ENCODE results near the gene EYS. TPM values are rescaled to one million over a fixed set of nuclear protein-coding genes. Genes with fewer than 3 reads are reported as not detected.

EYS gene
- total RNA-seq, 1 experiment from 2014 or later = not detected

- Histone ChIP-seq H3K14ac (ENCODE audit: insufficient read depth, low read length) (no peak overlapping the region), H3K4me1 (ENCODE audit: insufficient read depth, low read length) (no peaks in the 10 kb centered on the region), H4K8ac (replicated peaks; ENCODE audit: insufficient read length, low read depth, low read length) (no peak overlapping the region), H2BK120ac (ENCODE audit: low read depth, low read length, poor library complexity, severe bottlenecking) (no peak overlapping the region), H3K4me2 (ENCODE audit: insufficient read depth, insufficient read length, low read length) (no peak overlapping the region), H3K79me1 (ENCODE audit: insufficient read depth, low read depth, low read length, poor library complexity, severe bottlenecking) (no peaks in the 10 kb centered on the region), H3K23me2 (ENCODE audit: insufficient read length, low read depth, low read length, poor library complexity, severe bottlenecking) (no peaks in the 10 kb centered on the region), H3K4ac (ENCODE audit: low read depth, low read length) (no peak overlapping the region), H2AFZ (ENCODE audit: low read length) (no peak overlapping the region), H2BK20ac (ENCODE audit: low read depth, low read length, poor library complexity, severe bottlenecking) (no peak overlapping the region), H4K5ac (ENCODE audit: insufficient read length, low read depth, low read length) (no peak overlapping the region), H2BK5ac (ENCODE audit: insufficient read length, low read length) (no peak overlapping the region), H2BK15ac (ENCODE audit: low read depth, low read length) (no peak overlapping the region), H2BK12ac (ENCODE audit: insufficient read length, low read depth, low read length) (no peak overlapping the region), H3K79me2 (ENCODE audit: insufficient read depth, low read length) (no peaks in the 10 kb centered on the region), H2AK5ac (ENCODE audit: insufficient read length, low read length) (no peak overlapping the region), H4K20me1 (ENCODE audit: control insufficient read depth, insufficient read depth, insufficient read length) (no peaks in the 10 kb centered on the region), H3T11ph (ENCODE audit: low read length) (no peak overlapping the region), H3K27me3 (ENCODE audit: insufficient read depth, low read length) (no peaks in the 10 kb centered on the region), H3K27ac (ENCODE audit: insufficient read length, low read depth, low read length) (no peak overlapping the region), H4K91ac (ENCODE audit: insufficient read length, low read depth, low read length) (no peak overlapping the region), H3K18ac (ENCODE audit: insufficient read length, low read depth, low read length) (no peak overlapping the region), H3K9me3 (ENCODE audit: control insufficient read depth, low read depth, low read length) (no peaks in the 10 kb centered on the region), H3K56ac (ENCODE audit: insufficient read length, low read depth, low read length) (no peak overlapping the region), H3K9ac (ENCODE audit: extremely low read depth, insufficient read length, low read length) (no peak overlapping the region), H3K23ac (ENCODE audit: insufficient read length, low read depth, low read length) (no peak overlapping the region)
- Mint-ChIP-seq H3K9me3 (peaks cover 0 to 4% of the 10 kb centered on the region in 2 experiments; a peak in 3 of 5 replicates), H3K27me3 (ENCODE audit: low read depth) (no peaks in the 10 kb centered on the region), H3K4me3 (no peak overlapping the region), H3K27ac (no peak overlapping the region), H3K36me3 (ENCODE audit: insufficient read depth in 1 of 3, low read depth in 3 of 3) (no peaks in the 10 kb centered on the region; a peak in 1 of 7 replicates), H3K4me1 (no peaks in the 10 kb centered on the region)
- no CpG with 5 or more reads among the region's 2 CpGs for WGBS (ENCODE audit: extremely low coverage, insufficient read length, low lambda C conversion rate)
- no peak for DNase-seq
- TF ChIP-seq CTCF (conservative IDR thresholded peaks at IDR 0.05) = no peak
Measured at GRCh38 chr6:63910863-63911551, 1796.0 kb downstream of the EYS start.
